Neural cell (in vitro differentiated cells): ENCODE measurements around the gene BCL2L12. TPM values are rescaled to one million over a fixed set of nuclear protein-coding genes. Genes with fewer than 3 reads are reported as not detected.

Experiments used
- H2AFZ ChIP-seq: fragments of 200-600, 300-800 bp; sonication (generic), shearing (Covaris generic); 2 replicates; pipeline ENCODE4 v1.6.0; 2014; ENCODE audit warnings: low read depth, mild to moderate bottlenecking, antibody characterized with exemption, low read length, moderate library complexity
- H3F3A ChIP-seq: fragments of 200-600 bp; shearing (Covaris generic); 2 replicates; pipeline ENCODE4 v1.6.1; 2016; ENCODE audit warnings: mild to moderate bottlenecking, moderate library complexity, mixed read lengths, antibody characterized with exemption, low read length; ENCODE audit not compliant: insufficient read depth, poor library complexity, severe bottlenecking
- H3K27ac ChIP-seq: fragments of 200-600, 300-800 bp; sonication (generic), shearing (Covaris generic); 2 replicates; pipeline ENCODE4 v1.5.1; 2014; ENCODE audit warnings: mild to moderate bottlenecking, low read length, moderate library complexity
- H3K27me3 ChIP-seq: fragments of 300-800, 200-600 bp; sonication (generic), shearing (Covaris generic); 2 replicates; pipeline ENCODE4 v1.6.0; 2014; ENCODE audit warnings: mild to moderate bottlenecking, low read depth, low read length, moderate library complexity; ENCODE audit not compliant: insufficient read depth
- H3K36me3 ChIP-seq: fragments of 300-800, 200-600 bp; sonication (generic), shearing (Covaris generic); 2 replicates; pipeline ENCODE4 v1.5.1; 2014; ENCODE audit warnings: mild to moderate bottlenecking, antibody characterized with exemption, low read length, moderate library complexity; ENCODE audit not compliant: insufficient read depth
- H3K4me2 ChIP-seq: fragments of 300-800, 200-600 bp; sonication (generic), shearing (Covaris generic); 2 replicates; pipeline ENCODE4 v1.6.0; 2014; ENCODE audit warnings: mild to moderate bottlenecking, low read length
- H3K4me3 ChIP-seq: fragments of 300-800, 200-600 bp; sonication (generic), shearing (Covaris generic); 2 replicates; pipeline ENCODE4 v1.5.1; 2014; ENCODE audit warnings: mild to moderate bottlenecking, low read length, moderate library complexity
- H3K79me2 ChIP-seq: fragments of 200-600 bp; shearing (Covaris generic); replicated peaks from 2 replicates; pipeline ENCODE4 v1.6.0; 2014; ENCODE audit warnings: mild to moderate bottlenecking, low read length, moderate library complexity; ENCODE audit not compliant: insufficient read depth
- H3K9ac ChIP-seq: fragments of 300-800, 200-600 bp; sonication (generic), shearing (Covaris generic); 2 replicates; pipeline ENCODE4 v1.6.1; 2016; ENCODE audit warnings: mild to moderate bottlenecking, low read length, mixed read lengths
- H3K9me2 ChIP-seq: fragments of 200-600 bp; shearing (Covaris generic); 2 replicates; pipeline ENCODE4 v1.6.1; 2016; ENCODE audit warnings: mild to moderate bottlenecking, low read length, mixed read lengths; ENCODE audit not compliant: insufficient read depth
- H3K9me3 ChIP-seq: fragments of 200-600, 300-800 bp; sonication (generic), shearing (Covaris generic); 2 replicates; pipeline ENCODE4 v1.6.1; 2016; ENCODE audit warnings: mild to moderate bottlenecking, mixed run types, low read length, moderate library complexity, mixed read lengths
- H4K20me1 ChIP-seq: fragments of 200-600 bp; shearing (Covaris generic); 2 replicates; pipeline ENCODE4 v1.6.1; 2016; ENCODE audit warnings: mild to moderate bottlenecking, mixed run types; ENCODE audit not compliant: insufficient read depth
- CTCF ChIP-seq: fragments of 450-650 bp; IDR thresholded peaks from 2 replicates; pipeline ENCODE4 v1.5.1; 2014; ENCODE audit warnings: antibody characterized with exemption, mild to moderate bottlenecking, moderate library complexity; ENCODE audit not compliant: poor library complexity, severe bottlenecking
- EP300 ChIP-seq: fragments of 450-650 bp; conservative IDR thresholded peaks from 2 replicates; pipeline ENCODE4 v1.6.1; 2014; ENCODE audit warnings: antibody characterized with exemption, mild to moderate bottlenecking, moderate library complexity; ENCODE audit not compliant: poor library complexity, severe bottlenecking
- EZH2 ChIP-seq: fragments of 200-600, 300-800 bp; shearing (Covaris generic), sonication (generic); IDR thresholded peaks from 2 replicates; pipeline ENCODE4 v1.6.1; 2014; ENCODE audit warnings: antibody characterized with exemption, low read length, borderline replicate concordance, mild to moderate bottlenecking; ENCODE audit not compliant: insufficient read depth, poor library complexity, severe bottlenecking
- MXI1 ChIP-seq: fragments of 450-650 bp; conservative IDR thresholded peaks from 2 replicates; pipeline ENCODE4 v1.6.1; 2014; ENCODE audit warnings: antibody characterized with exemption, mild to moderate bottlenecking; ENCODE audit not compliant: poor library complexity, severe bottlenecking
- POLR2AphosphoS5 ChIP-seq: IDR thresholded peaks from 2 replicates; pipeline ENCODE4 v1.6.1; 2012
- RAD21 ChIP-seq: fragments of 450-650 bp; conservative IDR thresholded peaks from 2 replicates; pipeline ENCODE4 v1.6.1; 2014; ENCODE audit warnings: antibody characterized with exemption, mild to moderate bottlenecking, moderate library complexity
- SMC3 ChIP-seq: fragments of 450-650 bp; conservative IDR thresholded peaks from 2 replicates; pipeline ENCODE4 v1.6.1; 2014; ENCODE audit warnings: antibody characterized with exemption, mild to moderate bottlenecking, moderate library complexity; ENCODE audit not compliant: poor library complexity
- TAF1 ChIP-seq: IDR thresholded peaks from 2 replicates; pipeline ENCODE4 v1.6.1; 2012; ENCODE audit warnings: low read depth
- polyA plus RNA-seq: library from polyadenylated mRNA; depleted of rRNA; stranded (reverse); fragments of >200 nt; gene quantifications from 2 replicates; pipeline ENCODE4 v1.2.3, GENCODE V29; 2014
- TF ChIP-seq, protein P1 (sequence below): IDR thresholded peaks from 2 replicates; pipeline ENCODE4 v1.6.1; 2012; ENCODE audit warnings: borderline replicate concordance

Gene BCL2L12
- polyA plus RNA-seq, 1 donor from 2014 or later = 1.1 TPM

- no peak for TF ChIP-seq SMC3
- no peak for TF ChIP-seq EP300
- TF ChIP-seq MXI1 = no peak
- TF ChIP-seq, protein P1, sequence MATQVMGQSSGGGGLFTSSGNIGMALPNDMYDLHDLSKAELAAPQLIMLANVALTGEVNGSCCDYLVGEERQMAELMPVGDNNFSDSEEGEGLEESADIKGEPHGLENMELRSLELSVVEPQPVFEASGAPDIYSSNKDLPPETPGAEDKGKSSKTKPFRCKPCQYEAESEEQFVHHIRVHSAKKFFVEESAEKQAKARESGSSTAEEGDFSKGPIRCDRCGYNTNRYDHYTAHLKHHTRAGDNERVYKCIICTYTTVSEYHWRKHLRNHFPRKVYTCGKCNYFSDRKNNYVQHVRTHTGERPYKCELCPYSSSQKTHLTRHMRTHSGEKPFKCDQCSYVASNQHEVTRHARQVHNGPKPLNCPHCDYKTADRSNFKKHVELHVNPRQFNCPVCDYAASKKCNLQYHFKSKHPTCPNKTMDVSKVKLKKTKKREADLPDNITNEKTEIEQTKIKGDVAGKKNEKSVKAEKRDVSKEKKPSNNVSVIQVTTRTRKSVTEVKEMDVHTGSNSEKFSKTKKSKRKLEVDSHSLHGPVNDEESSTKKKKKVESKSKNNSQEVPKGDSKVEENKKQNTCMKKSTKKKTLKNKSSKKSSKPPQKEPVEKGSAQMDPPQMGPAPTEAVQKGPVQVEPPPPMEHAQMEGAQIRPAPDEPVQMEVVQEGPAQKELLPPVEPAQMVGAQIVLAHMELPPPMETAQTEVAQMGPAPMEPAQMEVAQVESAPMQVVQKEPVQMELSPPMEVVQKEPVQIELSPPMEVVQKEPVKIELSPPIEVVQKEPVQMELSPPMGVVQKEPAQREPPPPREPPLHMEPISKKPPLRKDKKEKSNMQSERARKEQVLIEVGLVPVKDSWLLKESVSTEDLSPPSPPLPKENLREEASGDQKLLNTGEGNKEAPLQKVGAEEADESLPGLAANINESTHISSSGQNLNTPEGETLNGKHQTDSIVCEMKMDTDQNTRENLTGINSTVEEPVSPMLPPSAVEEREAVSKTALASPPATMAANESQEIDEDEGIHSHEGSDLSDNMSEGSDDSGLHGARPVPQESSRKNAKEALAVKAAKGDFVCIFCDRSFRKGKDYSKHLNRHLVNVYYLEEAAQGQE = no peak
- TF ChIP-seq TAF1 = no peak
- TF ChIP-seq RAD21 = no peak
- TF ChIP-seq EZH2 = no peak
- no peak for TF ChIP-seq CTCF
- TF ChIP-seq POLR2AphosphoS5 = no peak
- H3K4me2 ChIP-seq = no peak overlapping the region
- H3K9me3 ChIP-seq = no peaks in the 10 kb centered on the region
- no peaks in the 10 kb centered on the region for H3K27me3 ChIP-seq
- H4K20me1 ChIP-seq = no peaks in the 10 kb centered on the region
- no peak overlapping the region for H3K27ac ChIP-seq
- no peaks in the 10 kb centered on the region for H3K36me3 ChIP-seq
- H3K9me2 ChIP-seq = no peaks in the 10 kb centered on the region
- H2AFZ ChIP-seq = no peak overlapping the region
- no peak overlapping the region for H3K9ac ChIP-seq
- no peak overlapping the region for H3K4me3 ChIP-seq
- H3F3A ChIP-seq = no peaks in the 10 kb centered on the region
- peaks cover 4% of the 10 kb centered on the region for H3K79me2 ChIP-seq
Measured at GRCh38 chr19:49685845-49686332, 20.2 kb downstream of the BCL2L12 start.

DNA sequence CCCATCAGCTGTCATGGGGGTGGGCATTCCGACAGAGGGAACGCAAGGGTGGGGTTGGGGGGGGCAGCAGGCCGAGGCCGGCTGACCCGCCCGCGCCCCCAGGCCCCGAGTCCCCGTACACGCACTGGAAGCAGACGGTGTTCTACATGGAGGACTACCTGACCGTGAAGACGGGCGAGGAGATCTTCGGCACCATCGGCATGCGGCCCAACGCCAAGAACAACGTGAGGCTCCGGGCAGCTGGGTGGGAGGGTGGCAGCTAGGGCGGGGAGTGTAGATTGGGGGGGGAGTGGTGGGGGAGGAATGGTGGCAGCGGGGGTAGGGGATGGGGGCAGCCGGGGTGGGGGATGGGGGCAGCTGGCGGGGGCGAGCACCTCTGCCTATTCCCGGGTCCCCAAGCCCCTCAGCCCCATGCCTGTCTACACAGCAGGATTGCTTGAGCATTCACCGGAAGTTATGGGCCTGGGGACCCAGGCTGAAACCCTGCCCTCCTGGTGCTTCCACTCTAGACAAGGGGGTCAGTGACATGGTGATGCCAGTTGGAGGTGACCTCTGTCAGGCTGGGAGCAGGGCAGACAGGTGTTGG is 20.9 kb downstream of the BCL2L12 start:
- no peak overlapping the region for H3K9ac ChIP-seq
- H3K36me3 ChIP-seq = no peaks in the 10 kb centered on the region
- H3K9me3 ChIP-seq = no peaks in the 10 kb centered on the region
- no peaks in the 10 kb centered on the region for H3K27me3 ChIP-seq
- H2AFZ ChIP-seq = no peak overlapping the region
- no peaks in the 10 kb centered on the region for H3K9me2 ChIP-seq
- no peak overlapping the region for H3K27ac ChIP-seq
- H3K4me2 ChIP-seq = no peak overlapping the region
- TF ChIP-seq EZH2 = no peak
- no peak for TF ChIP-seq CTCF
- TF ChIP-seq SMC3 = no peak
- no peak for TF ChIP-seq EP300
- H3K4me3 ChIP-seq = no peak overlapping the region
- peaks cover 2% of the 10 kb centered on the region for H3K79me2 ChIP-seq
- H4K20me1 ChIP-seq = no peaks in the 10 kb centered on the region
- no peaks in the 10 kb centered on the region for H3F3A ChIP-seq
